Neural progenitor cell (in vitro differentiated cells): ENCODE results near the gene SPON1. TPM values are rescaled to one million over a fixed set of nuclear protein-coding genes. Genes with fewer than 3 reads are reported as not detected.

Experiments
- DNase-seq: peaks from one replicate; pipeline ENCODE4 v3.0.0-alpha.2; 2016; ENCODE audit warnings: low spot score
- H2AFZ ChIP-seq: fragments of 200-600 bp; sonication (generic); replicated peaks from 2 replicates; pipeline ENCODE4 v1.6.1; 2016; ENCODE audit warnings: antibody characterized with exemption
- H3F3A ChIP-seq: fragments of 200-600 bp; sonication (generic); 2 replicates; pipeline ENCODE4 v1.6.1; 2016; ENCODE audit warnings: antibody characterized with exemption, low read depth
- H3K27ac ChIP-seq: fragments of 200-600 bp; sonication (generic); 2 replicates; pipeline ENCODE4 v1.5.1; 2016; ENCODE audit warnings: mild to moderate bottlenecking
- H3K27me3 ChIP-seq: fragments of 200-600 bp; sonication (generic); 2 replicates; pipeline ENCODE4 v1.6.1; 2016; ENCODE audit warnings: mild to moderate bottlenecking, moderate library complexity
- H3K36me3 ChIP-seq: fragments of 200-600 bp; sonication (generic); 2 replicates; pipeline ENCODE4 v1.5.1; 2016
- H3K4me1 ChIP-seq: fragments of 200-600 bp; sonication (generic); 2 replicates; pipeline ENCODE4 v1.6.1; 2016; ENCODE audit warnings: mixed run types
- H3K4me2 ChIP-seq: fragments of 200-600 bp; sonication (generic); 2 replicates; pipeline ENCODE4 v1.6.1; 2016
- H3K4me3 ChIP-seq: fragments of 200-600 bp; sonication (generic); 2 replicates; pipeline ENCODE4 v1.5.1; 2016
- H3K79me2 ChIP-seq: fragments of 200-600 bp; sonication (generic); 2 replicates; pipeline ENCODE4 v1.6.1; 2016; ENCODE audit warnings: low read depth
- H3K9ac ChIP-seq: fragments of 200-600 bp; sonication (generic); 2 replicates; pipeline ENCODE4 v1.6.1; 2016
- H3K9me3 ChIP-seq: fragments of 200-600 bp; sonication (generic); 2 replicates; pipeline ENCODE4 v1.5.1; 2016; ENCODE audit warnings: low read depth
- H4K20me1 ChIP-seq: fragments of 200-600 bp; sonication (generic); 2 replicates; pipeline ENCODE4 v1.6.1; 2016; ENCODE audit warnings: low read depth
- H3K27ac Mint-ChIP-seq: 3 replicates; pipeline ENCODE4 v1.8.0; 2021; ENCODE audit warnings: mixed read lengths
- H3K27me3 Mint-ChIP-seq: 2 replicates; pipeline ENCODE4 v1.8.0; 2022; ENCODE audit warnings: low read depth, mild to moderate bottlenecking, inconsistent platforms, moderate library complexity, mixed read lengths; ENCODE audit not compliant: insufficient read depth
- H3K36me3 Mint-ChIP-seq: 3 replicates; pipeline ENCODE4 v1.8.0; 2021; ENCODE audit warnings: mixed read lengths
- H3K4me1 Mint-ChIP-seq: 3 replicates; pipeline ENCODE4 v1.8.0; 2021; ENCODE audit warnings: mixed read lengths
- H3K4me3 Mint-ChIP-seq: 3 replicates; pipeline ENCODE4 v1.8.0; 2021; ENCODE audit warnings: mild to moderate bottlenecking, moderate library complexity, mixed read lengths
- H3K9me3 Mint-ChIP-seq: 3 replicates; pipeline ENCODE4 v1.8.0; 2020; ENCODE audit warnings: mixed read lengths
- CTCF ChIP-seq: fragments of 200-600 bp; sonication (generic); IDR thresholded peaks from 2 replicates; pipeline ENCODE4 v1.5.1; 2017; ENCODE audit warnings: antibody characterized with exemption, mild to moderate bottlenecking
- EZH2 ChIP-seq: fragments of 200-600 bp; sonication (generic); IDR thresholded peaks from 2 replicates; pipeline ENCODE4 v1.6.1; 2017; ENCODE audit warnings: antibody characterized with exemption, mild to moderate bottlenecking, moderate library complexity
- EZH2phosphoT487 ChIP-seq: fragments of 200-600 bp; sonication (generic); IDR thresholded peaks from 2 replicates; pipeline ENCODE4 v1.6.1; 2017; ENCODE audit warnings: antibody characterized with exemption
- total RNA-seq: library from RNA; depleted of rRNA; stranded (reverse); fragments of >200 nt; gene quantifications from 2 replicates; pipeline ENCODE4 v1.2.3, GENCODE V29; 2015; ENCODE audit warnings: low replicate concordance

Gene SPON1
- total RNA-seq, 1 donor from 2014 or later, result 35.4 TPM

- no peak overlapping the region for H3K4me2 ChIP-seq
- H3F3A ChIP-seq, result no peaks in the 10 kb centered on the region
- no peaks in the 10 kb centered on the region for H3K79me2 ChIP-seq
- Mint-ChIP-seq H3K4me3 (no peak overlapping the region), H3K4me1 (no peaks in the 10 kb centered on the region), H3K36me3 (no peaks in the 10 kb centered on the region), H3K9me3 (peaks cover 16% of the 10 kb centered on the region), H3K27me3 (peaks cover 4% of the 10 kb centered on the region), H3K27ac (no peak overlapping the region)
- no peak for DNase-seq
- H4K20me1 ChIP-seq, result no peaks in the 10 kb centered on the region
- no peaks in the 10 kb centered on the region for H3K36me3 ChIP-seq
- TF ChIP-seq EZH2, result no peak
- TF ChIP-seq CTCF, result no peak
- no peak for TF ChIP-seq EZH2phosphoT487
- no peaks in the 10 kb centered on the region for H3K4me1 ChIP-seq
- H2AFZ ChIP-seq, result no peak overlapping the region
- no peaks in the 10 kb centered on the region for H3K27me3 ChIP-seq
- H3K4me3 ChIP-seq, result no peak overlapping the region
- no peaks in the 10 kb centered on the region for H3K9me3 ChIP-seq
- no peak overlapping the region for H3K27ac ChIP-seq
- H3K9ac ChIP-seq, result no peak overlapping the region
These were observed 161.8 kb downstream of the SPON1 start for GRCh38 chr11:14124350-14124749.

GRCh38 chr11:14124886-14125285 lies 162.4 kb downstream of the SPON1 start:
- no peaks in the 10 kb centered on the region for H3K9me3 ChIP-seq
- no peaks in the 10 kb centered on the region for H3K79me2 ChIP-seq
- no peak overlapping the region for H3K4me2 ChIP-seq
- Mint-ChIP-seq H3K4me3 (no peak overlapping the region), H3K36me3 (no peaks in the 10 kb centered on the region), H3K27me3 (peaks cover 4% of the 10 kb centered on the region), H3K27ac (no peak overlapping the region), H3K9me3 (peaks cover 17% of the 10 kb centered on the region), H3K4me1 (no peaks in the 10 kb centered on the region)
- no peak overlapping the region for H3K4me3 ChIP-seq
- no peak overlapping the region for H2AFZ ChIP-seq
- H3K4me1 ChIP-seq, result no peaks in the 10 kb centered on the region
- DNase-seq, result no peak
- H3K9ac ChIP-seq, result no peak overlapping the region
- H3K27me3 ChIP-seq, result no peaks in the 10 kb centered on the region
- H3F3A ChIP-seq, result no peaks in the 10 kb centered on the region
- TF ChIP-seq CTCF (no peak), EZH2phosphoT487 (no peak), EZH2 (no peak)
- H4K20me1 ChIP-seq, result no peaks in the 10 kb centered on the region
- H3K36me3 ChIP-seq, result no peaks in the 10 kb centered on the region
- no peak overlapping the region for H3K27ac ChIP-seq

- Histone ChIP-seq H3K27me3 (no peaks in the 10 kb centered on the region), H3F3A (no peaks in the 10 kb centered on the region), H3K4me2 (no peak overlapping the region), H3K79me2 (no peaks in the 10 kb centered on the region), H2AFZ (no peak overlapping the region), H3K36me3 (no peaks in the 10 kb centered on the region), H3K27ac (no peak overlapping the region), H3K9me3 (no peaks in the 10 kb centered on the region), H3K9ac (no peak overlapping the region), H3K4me3 (no peak overlapping the region), H4K20me1 (no peaks in the 10 kb centered on the region), H3K4me1 (no peaks in the 10 kb centered on the region)
- DNase-seq, result no peak
- TF ChIP-seq EZH2phosphoT487 (no peak), EZH2 (no peak), CTCF (no peak)
- H3K27me3 Mint-ChIP-seq, result peaks cover 4% of the 10 kb centered on the region
- peaks cover 17% of the 10 kb centered on the region for H3K9me3 Mint-ChIP-seq
- H3K36me3 Mint-ChIP-seq, result no peaks in the 10 kb centered on the region
- H3K4me1 Mint-ChIP-seq, result no peaks in the 10 kb centered on the region
- H3K27ac Mint-ChIP-seq, result no peak overlapping the region
- H3K4me3 Mint-ChIP-seq, result no peak overlapping the region
These were observed 163.0 kb downstream of the SPON1 start for GRCh38 chr11:14125529-14125928.

GRCh38 chr11:14127679-14128078 lies 165.2 kb downstream of the SPON1 start:
- no peak overlapping the region for H3K9ac ChIP-seq
- no peak for DNase-seq
- no peaks in the 10 kb centered on the region for H3K36me3 ChIP-seq
- Mint-ChIP-seq H3K4me1 (no peaks in the 10 kb centered on the region), H3K27ac (no peak overlapping the region), H3K4me3 (no peak overlapping the region), H3K36me3 (no peaks in the 10 kb centered on the region), H3K9me3 (peaks cover 17% of the 10 kb centered on the region), H3K27me3 (peaks cover 6% of the 10 kb centered on the region)
- no peaks in the 10 kb centered on the region for H4K20me1 ChIP-seq
- H3K4me1 ChIP-seq, result no peaks in the 10 kb centered on the region
- no peak for TF ChIP-seq EZH2
- TF ChIP-seq CTCF, result no peak
- no peak for TF ChIP-seq EZH2phosphoT487
- H3K27ac ChIP-seq, result no peak overlapping the region
- no peaks in the 10 kb centered on the region for H3K27me3 ChIP-seq
- no peaks in the 10 kb centered on the region for H3K9me3 ChIP-seq
- no peak overlapping the region for H3K4me3 ChIP-seq
- H3F3A ChIP-seq, result no peaks in the 10 kb centered on the region
- no peak overlapping the region for H2AFZ ChIP-seq
- no peaks in the 10 kb centered on the region for H3K79me2 ChIP-seq
- H3K4me2 ChIP-seq, result no peak overlapping the region
